GM12878 (cell line): ENCODE data around the gene FABP7. TPM values are rescaled to one million over a fixed set of nuclear protein-coding genes. Genes with fewer than 3 reads are reported as not detected.

ENCODE experiments used
- ATAC-seq: fragments of 200-7000 bp; cut with Tn5 transposase; 3 replicates; pipeline ENCODE4 v1.9.1; 2020; ENCODE audit warnings: mild to moderate bottlenecking, moderate library complexity
- BruUV-seq: library from RNA; stranded (reverse); fragments of 400-500 nt; replicated peaks from 2 replicates; lab custom pipeline; 2021; lab: Mats Ljungman, UMichigan
- CTCF ChIA-PET: fragments of 300-600 bp; sonication (Branson Sonifier 250); formaldehyde crosslinking; extraction: SDS; loops from one replicate; lab custom pipeline; 2021; ENCODE audit warnings: inconsistent platforms; lab: Yijun Ruan, JAX
- POLR2A ChIA-PET: fragments of 350-600 bp; formaldehyde crosslinking; extraction: SDS; loops from one replicate; lab custom pipeline; 2021; ENCODE audit warnings: inconsistent platforms; lab: Charles Lee
- RAD21 ChIA-PET: fragments of 300-600 bp; sonication (Branson Sonifier 250); formaldehyde crosslinking; loops from one replicate; lab custom pipeline; 2023; ENCODE audit warnings: antibody characterized with exemption; ENCODE audit not compliant: unreplicated experiment; lab: Charles Lee
- SMC1A ChIA-PET: fragments of 300-600 bp; sonication (Branson Sonifier 250); formaldehyde crosslinking; loops from one replicate; lab custom pipeline; 2023; ENCODE audit not compliant: unreplicated experiment, uncharacterized antibody; lab: Charles Lee
- DNase-seq: peaks from one replicate; pipeline ENCODE4 v3.0.0-alpha.2; 2011; ENCODE audit warnings: low read depth, low spot score
- FAIRE-seq: peaks from 3 replicates; lab custom pipeline; 2011; peaks lifted over from hg19 to GRCh38; lab: Jason Lieb, UNC
- H2AFZ ChIP-seq: 2 replicates; pipeline ENCODE4 v1.6.0; 2011; ENCODE audit warnings: low read depth, low read length, control low read depth; ENCODE audit not compliant: control insufficient read depth
- H3K27ac ChIP-seq: 2 replicates; pipeline ENCODE4 v1.5.1; 2011; ENCODE audit warnings: control low read depth; ENCODE audit not compliant: control insufficient read depth, insufficient read depth
- H3K27me3 ChIP-seq, 2 experiments: replicated peaks in 1 of 2; 2 replicates each; pipeline versions ENCODE4 v1.6.0 to v1.6.1; 2011; ENCODE audit warnings: low read length in 1 of 2; ENCODE audit not compliant: control insufficient read depth in 2 of 2, insufficient read depth in 2 of 2
- H3K36me3 ChIP-seq, 2 experiments: 2 replicates each; pipeline ENCODE4 v1.5.1; 2011; ENCODE audit warnings: low read length in 1 of 2; ENCODE audit not compliant: control insufficient read depth in 2 of 2, insufficient read depth in 2 of 2
- H3K4me1 ChIP-seq: 2 replicates; pipeline ENCODE4 v1.6.1; 2011; ENCODE audit warnings: mild to moderate bottlenecking, low read length, moderate library complexity, mixed read lengths; ENCODE audit not compliant: control insufficient read depth, insufficient read depth
- H3K4me2 ChIP-seq: 2 replicates; pipeline ENCODE4 v1.6.0; 2011; ENCODE audit warnings: control low read depth; ENCODE audit not compliant: control insufficient read depth, insufficient read depth
- H3K4me3 ChIP-seq: fragments of 200-600 bp; sonication (generic); 2 replicates; pipeline ENCODE4 v1.5.1; 2016
- H3K79me2 ChIP-seq: 2 replicates; pipeline ENCODE4 v1.6.0; 2011; ENCODE audit warnings: low read length; ENCODE audit not compliant: control insufficient read depth, insufficient read depth
- H3K9ac ChIP-seq: 2 replicates; pipeline ENCODE4 v1.8.0; 2011; ENCODE audit warnings: low read length, control low read depth, mixed read lengths; ENCODE audit not compliant: control insufficient read depth, insufficient read depth
- H3K9me3 ChIP-seq: replicated peaks from 3 replicates; pipeline ENCODE4 v1.5.1; 2011; ENCODE audit warnings: mild to moderate bottlenecking, low read length; ENCODE audit not compliant: control insufficient read depth, insufficient read depth
- H4K20me1 ChIP-seq: 2 replicates; pipeline ENCODE4 v1.6.0; 2011; ENCODE audit not compliant: control insufficient read depth, insufficient read depth
- ATF7 ChIP-seq: fragments of 450-650 bp; IDR thresholded peaks from 2 replicates; pipeline ENCODE4 v1.6.1; 2016; ENCODE audit warnings: low read depth, mild to moderate bottlenecking
- BCL11A ChIP-seq: IDR thresholded peaks from 2 replicates; pipeline ENCODE4 v1.6.1; 2011; ENCODE audit warnings: low read depth, low read length
- BCL3 ChIP-seq: IDR thresholded peaks from 2 replicates; pipeline ENCODE4 v1.6.1; 2011; ENCODE audit warnings: borderline replicate concordance, low read depth, mild to moderate bottlenecking, moderate library complexity, low read length; ENCODE audit not compliant: insufficient read depth, poor library complexity, severe bottlenecking
- EGR1 ChIP-seq, 2 experiments: IDR thresholded peaks; 1 replicate in 1 of 2; 2 replicates in 1 of 2; pipeline ENCODE4 v1.6.1; 2011 to 2012; ENCODE audit warnings: low read depth in 2 of 2, low read length in 2 of 2, borderline replicate concordance in 1 of 2, mild to moderate bottlenecking in 1 of 2, moderate library complexity in 1 of 2
- ETV6 ChIP-seq, 2 experiments: fragments of 450-650 bp in 1 of 2; IDR thresholded peaks in 1 of 2; conservative IDR thresholded peaks in 1 of 2; 2 replicates each; pipeline ENCODE4 v1.6.1; 2014; ENCODE audit warnings: antibody characterized with exemption in 1 of 2, borderline replicate concordance in 1 of 2, low read depth in 1 of 2, mild to moderate bottlenecking in 1 of 2, moderate library complexity in 1 of 2
- GABPA ChIP-seq: IDR thresholded peaks from 2 replicates; pipeline ENCODE4 v1.6.1; 2014; ENCODE audit warnings: antibody characterized with exemption, low read depth, mild to moderate bottlenecking, inconsistent platforms
- IRF5 ChIP-seq: fragments of 450-650 bp; IDR thresholded peaks from 2 replicates; pipeline ENCODE4 v1.6.1; 2017; ENCODE audit warnings: borderline replicate concordance
- NRF1 ChIP-seq: conservative IDR thresholded peaks from 2 replicates; pipeline ENCODE4 v1.6.1; 2011; ENCODE audit warnings: mild to moderate bottlenecking, low read depth, low read length, improper control_type of control experiment
- PBX3 ChIP-seq: IDR thresholded peaks from 2 replicates; pipeline ENCODE4 v1.6.1; 2011; ENCODE audit warnings: mild to moderate bottlenecking, low read depth, low read length, moderate library complexity; ENCODE audit not compliant: insufficient replicate concordance
- RCOR1 ChIP-seq: conservative IDR thresholded peaks from 2 replicates; pipeline ENCODE4 v1.6.1; 2012; ENCODE audit warnings: low read depth, low read length, improper control_type of control experiment
- ZBTB40 ChIP-seq: fragments of 450-650 bp; IDR thresholded peaks from 2 replicates; pipeline ENCODE4 v1.6.1; 2016; ENCODE audit warnings: mild to moderate bottlenecking, moderate library complexity, borderline replicate concordance
- ZNF24 ChIP-seq: fragments of 450-650 bp; IDR thresholded peaks from 2 replicates; pipeline ENCODE4 v1.6.1; 2017; ENCODE audit warnings: antibody characterized with exemption, mild to moderate bottlenecking
- WGBS: methylation state at CpG from one replicate; pipeline ENCODE4 v1.1.6; 2016; ENCODE audit warnings: low lambda C conversion rate; ENCODE audit not compliant: insufficient replicate concordance, insufficient coverage; ENCODE audit errors: missing lambda C conversion rate; 5-methylcytosine and 5-hydroxymethylcytosine counted together
- in situ Hi-C: fragments of 300-500 bp; cut with MboI; formaldehyde crosslinking; loops from 9 replicates; pipeline ENCODE4 v1.14.3; 2018; ENCODE audit warnings: mixed read lengths
- intact Hi-C: fragments of 100-400 bp; cut with micrococcal nuclease; formaldehyde crosslinking; loops from one replicate; pipeline ENCODE4 v1.14.2; 2022; ENCODE audit not compliant: unreplicated experiment
- polyA plus RNA-seq, 11 experiments: library from polyadenylated mRNA; depleted of rRNA in 4 of 11; unstranded in 6 of 11; stranded (reverse) in 5 of 11; fragments of >200 nt; fragmentation: Nextera tagmentation in 4 of 11; fragmentation: Illumina TruSeq in 1 of 11; extraction: Ambion mirVana in 4 of 11; extraction: Trizol in 1 of 11; gene quantifications; 1 replicate in 1 of 11; 2 replicates in 10 of 11; pipeline versions ENCODE4 v1.2.1 to v1.2.3, GENCODE V29; 2011 to 2016; ENCODE audit warnings: inconsistent platforms in 2 of 11, missing spikeins in 2 of 11, low read depth in 1 of 11
- total RNA-seq, 4 experiments: library from RNA; depleted of rRNA in 3 of 4; stranded (reverse); fragments of >200 nt in 3 of 4; fragmentation: Illumina TruSeq in 1 of 4; extraction: Trizol in 1 of 4; gene quantifications; 2 replicates each; pipeline versions ENCODE4 v1.2.1 to v1.2.3, GENCODE V29; 2013 to 2021

Gene FABP7
- total and polyA plus RNA-seq, 10 of the 15 experiments (the other 5 are each of a cell fraction or from before 2014, with no cell fraction given): not detected

- no peak for TF ChIP-seq ZBTB40
- no peak for TF ChIP-seq IRF5
Observed at GRCh38 chr6:122783401-122783800, 3.9 kb downstream of the FABP7 start (continued).

- FAIRE-seq (no peak), DNase-seq (no peak), ATAC-seq (no peak)
- intact Hi-C loops: no loop called here
- Histone ChIP-seq H3K9ac (no peak overlapping the region), H3K27me3 (peaks cover 7 to 14% of the 10 kb centered on the region in 2 experiments), H2AFZ (no peak overlapping the region), H3K9me3 (no peaks in the 10 kb centered on the region), H3K4me2 (no peak overlapping the region), H3K4me1 (no peaks in the 10 kb centered on the region), H3K36me3 (no peaks in the 10 kb centered on the region), H4K20me1 (no peaks in the 10 kb centered on the region), H3K27ac (no peak overlapping the region), H3K4me3 (no peak overlapping the region), H3K79me2 (no peaks in the 10 kb centered on the region)
- ChIA-PET SMC1A (interaction anchor here (0.9 to 3.8 kb wide), 10 partner anchors 9 to 54 kb away, joined by 3 to 26 read pairs (median 4); no protein-coding TSS in a partner anchor), RAD21 (interaction anchor here (2.3 to 7.9 kb wide), 2 partner anchors 35 to 41 kb away, joined by 7 to 57 read pairs; no protein-coding TSS in a partner anchor), CTCF (interaction anchor here (0.7 to 2.6 kb wide), 5 partner anchors 9 to 53 kb away, joined by 3 to 9 read pairs (median 5); no protein-coding TSS in a partner anchor), POLR2A (interaction anchor here (0.6 kb wide), 1 partner anchor 33 kb away, joined by 3 read pairs; no protein-coding TSS in a partner anchor)
- no peak for TF ChIP-seq ZNF24
- TF ChIP-seq NRF1: no peak
- TF ChIP-seq BCL3: no peak
- no peak for TF ChIP-seq BCL11A
- no peak for TF ChIP-seq PBX3
- TF ChIP-seq EGR1 (IDR thresholded peaks at IDR 0.05; ENCODE audit: borderline replicate concordance in 1 of 2, low read depth in 2 of 2, low read length in 2 of 2): no peak
- TF ChIP-seq GABPA: no peak
- no peak for TF ChIP-seq ETV6 (conservative IDR thresholded peaks at IDR 0.05 in 1 of 2, IDR thresholded peaks at IDR 0.05 in 1 of 2; ENCODE audit: borderline replicate concordance in 1 of 2, low read depth in 1 of 2)
- TF ChIP-seq ATF7: no peak
- no peak for TF ChIP-seq RCOR1
- in situ Hi-C loops: no loop called here
- 38% methylated on average over 1 of the region's 1 CpG for WGBS
- BruUV-seq: no TSS peak
Observed at GRCh38 chr6:122785891-122786290, 6.4 kb downstream of the FABP7 start.
